HCT116 (cell line): ENCODE measurements around the gene ATP6V1A. TPM values are rescaled to one million over a fixed set of nuclear protein-coding genes. Genes with fewer than 3 reads are reported as not detected.

Source experiments
- ATAC-seq: fragments of 200-7000 bp; cut with Tn5 transposase; 2 replicates; pipeline ENCODE4 v1.9.1; 2020; ENCODE audit warnings: mild to moderate bottlenecking, moderate library complexity
- BruUV-seq: library from RNA; stranded (reverse); fragments of 400-500 nt; replicated peaks from 2 replicates; lab custom pipeline; 2021; lab: Mats Ljungman, UMichigan
- CTCF ChIA-PET: fragments of 300-600 bp; sonication (Branson Sonifier 250); formaldehyde crosslinking; loops from one replicate; lab custom pipeline; 2021; ENCODE audit warnings: antibody characterized with exemption; lab: Charles Lee
- POLR2A ChIA-PET: fragments of 300-600, 350-600 bp; sonication (Branson Sonifier 250); formaldehyde crosslinking; loops from one replicate; lab custom pipeline; 2021; ENCODE audit warnings: antibody characterized with exemption; lab: Charles Lee
- RAD21 ChIA-PET, 2 experiments: fragments of 300-600 bp; sonication (Branson Sonifier 250); formaldehyde crosslinking; loops; one replicate each; lab custom pipeline; 2023; ENCODE audit warnings: low total read pairs in 2 of 2; ENCODE audit not compliant: uncharacterized antibody in 2 of 2, unreplicated experiment in 2 of 2, low non-redundant PET in 1 of 2; lab: Charles Lee
- DNase-seq: peaks from one replicate; pipeline ENCODE4 v3.0.0-alpha.2; 2010; ENCODE audit warnings: low read depth, low spot score
- H2AFZ ChIP-seq: fragments of 200-600 bp; shearing (Covaris generic), sonication (generic); 2 replicates; pipeline ENCODE4 v1.6.1; 2017; ENCODE audit warnings: low read depth, mixed run types, mixed read lengths, antibody characterized with exemption, low read length; ENCODE audit not compliant: poor library complexity, severe bottlenecking
- H3K27ac ChIP-seq: 2 replicates; pipeline ENCODE4 v1.5.1; 2012; ENCODE audit warnings: low read depth, low read length
- H3K27me3 ChIP-seq: fragments of 200-600 bp; sonication (generic); 2 replicates; pipeline ENCODE4 v1.6.1; 2016; ENCODE audit warnings: mixed run types, low read length, mixed read lengths; ENCODE audit not compliant: insufficient read depth
- H3K36me3 ChIP-seq, 2 experiments: fragments of 200-500 bp in 1 of 2; fragments of 200-600 bp in 1 of 2; sonication (Bioruptor generic) in 1 of 2; sonication (generic) in 1 of 2; 2 replicates each; pipeline versions ENCODE4 v1.5.1 to v1.6.1; 2014 to 2016; ENCODE audit warnings: low read length in 2 of 2, inconsistent platforms in 1 of 2, mixed read lengths in 1 of 2, mixed run types in 1 of 2; ENCODE audit not compliant: insufficient read depth in 2 of 2, control insufficient read depth in 1 of 2
- H3K4me1 ChIP-seq, 2 experiments: fragments of 200-600 bp in 1 of 2; sonication (generic) in 1 of 2; 2 replicates each; pipeline versions ENCODE4 v1.5.1 to v1.6.1; 2012 to 2017; ENCODE audit warnings: low read length in 2 of 2, inconsistent platforms in 1 of 2, mild to moderate bottlenecking in 1 of 2, mixed read lengths in 1 of 2, mixed run types in 1 of 2, moderate library complexity in 1 of 2; ENCODE audit not compliant: insufficient read depth in 2 of 2, control insufficient read depth in 1 of 2
- H3K4me2 ChIP-seq: fragments of 200-600 bp; sonication (generic); 2 replicates; pipeline ENCODE4 v1.6.1; 2017; ENCODE audit warnings: mixed run types, low read length, mixed read lengths
- H3K4me3 ChIP-seq, 2 experiments: fragments of 200-600 bp in 1 of 2; sonication (generic) in 1 of 2; replicated peaks in 1 of 2; 2 replicates each; pipeline ENCODE4 v1.5.1; 2011 to 2016; ENCODE audit warnings: low read length in 2 of 2, control low read depth in 1 of 2, low read depth in 1 of 2, mild to moderate bottlenecking in 1 of 2, mixed read lengths in 1 of 2, mixed run types in 1 of 2
- H3K79me2 ChIP-seq: fragments of 200-600 bp; sonication (generic); 2 replicates; pipeline ENCODE4 v1.6.1; 2017; ENCODE audit warnings: mild to moderate bottlenecking, mixed run types, low read length, moderate library complexity, mixed read lengths; ENCODE audit not compliant: insufficient read depth
- H3K9ac ChIP-seq: fragments of 200-600 bp; sonication (generic); 2 replicates; pipeline ENCODE4 v1.6.1; 2016; ENCODE audit warnings: low read length, mixed read lengths
- H3K9me2 ChIP-seq: fragments of 200-600 bp; sonication (generic), shearing (Covaris generic); 2 replicates; pipeline ENCODE4 v1.6.1; 2017; ENCODE audit warnings: mixed run types, mild to moderate bottlenecking, moderate library complexity; ENCODE audit not compliant: insufficient read depth
- H3K9me3 ChIP-seq, 2 experiments: fragments of 200-500 bp in 1 of 2; fragments of 200-600 bp in 1 of 2; sonication (Bioruptor generic) in 1 of 2; sonication (generic) in 1 of 2; 2 replicates each; pipeline ENCODE4 v1.6.1; 2014 to 2017; ENCODE audit warnings: low read length in 2 of 2, mixed read lengths in 2 of 2, inconsistent platforms in 1 of 2, low read depth in 1 of 2, mild to moderate bottlenecking in 1 of 2, mixed run types in 1 of 2, moderate library complexity in 1 of 2; ENCODE audit not compliant: control insufficient read depth in 1 of 2, insufficient read depth in 1 of 2
- H4K20me1 ChIP-seq: fragments of 200-600 bp; sonication (generic), shearing (Covaris generic); 2 replicates; pipeline ENCODE4 v1.6.1; 2017; ENCODE audit warnings: mixed run types, mild to moderate bottlenecking, moderate library complexity; ENCODE audit not compliant: insufficient read depth
- ATF3 ChIP-seq: IDR thresholded peaks from 2 replicates; pipeline ENCODE4 v1.6.1; 2012
- CTCF ChIP-seq, 3 experiments: fragments of 200-600 bp in 1 of 3; sonication (generic) in 1 of 3; IDR thresholded peaks in 2 of 3; conservative IDR thresholded peaks in 1 of 3; 2 replicates each; pipeline ENCODE4 v1.5.1; 2012 to 2017; ENCODE audit warnings: low read depth in 2 of 3, low read length in 2 of 3, antibody characterized with exemption in 1 of 3, borderline replicate concordance in 1 of 3, control low read depth in 1 of 3, mild to moderate bottlenecking in 1 of 3, mixed read lengths in 1 of 3, mixed run types in 1 of 3, moderate library complexity in 1 of 3; ENCODE audit not compliant: insufficient read depth in 1 of 3
- ELF1 ChIP-seq: IDR thresholded peaks from 2 replicates; pipeline ENCODE4 v1.6.1; 2012; ENCODE audit warnings: low read depth, borderline replicate concordance
- EZH2 ChIP-seq: fragments of 200-600 bp; sonication (generic); IDR thresholded peaks from 2 replicates; pipeline ENCODE4 v1.6.1; 2017; ENCODE audit warnings: antibody characterized with exemption, mixed run types
- FOSL1 ChIP-seq: IDR thresholded peaks from 2 replicates; pipeline ENCODE4 v1.6.1; 2012; ENCODE audit warnings: low read depth
- JUND ChIP-seq: IDR thresholded peaks from 2 replicates; pipeline ENCODE4 v1.6.1; 2012
- MAX ChIP-seq: IDR thresholded peaks from 2 replicates; pipeline ENCODE4 v1.6.1; 2012
- POLR2AphosphoS5 ChIP-seq: IDR thresholded peaks from 2 replicates; pipeline ENCODE4 v1.6.1; 2011; ENCODE audit warnings: mild to moderate bottlenecking, low read depth, low read length, moderate library complexity
- RAD21 ChIP-seq: IDR thresholded peaks from 2 replicates; pipeline ENCODE4 v1.6.1; 2012; ENCODE audit warnings: low read depth, mild to moderate bottlenecking
- SIN3A ChIP-seq: IDR thresholded peaks from 2 replicates; pipeline ENCODE4 v1.6.1; 2012; ENCODE audit warnings: low read depth
- ZBTB33 ChIP-seq: IDR thresholded peaks from 2 replicates; pipeline ENCODE4 v1.6.1; 2011; ENCODE audit warnings: mild to moderate bottlenecking, low read length, moderate library complexity; ENCODE audit not compliant: insufficient replicate concordance; ENCODE audit errors: extremely low read depth
- intact Hi-C: fragments of 100-400 bp; cut with micrococcal nuclease; formaldehyde crosslinking; loops from 2 replicates; pipeline ENCODE4 v1.10.0; 2022
- total RNA-seq: library from RNA; stranded (reverse); gene quantifications from one replicate; pipeline ENCODE4 v1.2.1, GENCODE V29; 2021; ENCODE audit not compliant: unreplicated experiment

ATP6V1A gene
- total RNA-seq, 1 experiment from 2014 or later = 54.7 TPM

GRCh38 chr3:113771993-113772392 is 25.2 kb downstream of the ATP6V1A start:
- no TSS peak for BruUV-seq
- ChIA-PET POLR2A (no interaction called here), RAD21 (no interaction called here), CTCF (no interaction called here)
- Histone ChIP-seq H3K9ac (no peak overlapping the region), H2AFZ (no peak overlapping the region), H3K9me3 (no peaks in the 10 kb centered on the region), H3K79me2 (no peaks in the 10 kb centered on the region), H3K36me3 (no peaks in the 10 kb centered on the region), H3K27me3 (no peaks in the 10 kb centered on the region), H3K4me2 (no peak overlapping the region), H3K4me3 (no peak overlapping the region), H4K20me1 (no peaks in the 10 kb centered on the region), H3K4me1 (peaks cover 7 to 9% of the 10 kb centered on the region in 2 experiments), H3K27ac (no peak overlapping the region), H3K9me2 (no peaks in the 10 kb centered on the region)
- DNase-seq (no peak), ATAC-seq (no peak)
- intact Hi-C loops = no loop called here
- TF ChIP-seq ATF3 = no peak
- no peak for TF ChIP-seq CTCF (IDR thresholded peaks at IDR 0.05 in 2 of 3, conservative IDR thresholded peaks at IDR 0.05 in 1 of 3; ENCODE audit: borderline replicate concordance in 1 of 3, insufficient read depth in 1 of 3, low read depth in 2 of 3, low read length in 2 of 3)
- TF ChIP-seq EZH2 = no peak
- no peak for TF ChIP-seq RAD21
- no peak for TF ChIP-seq MAX
- no peak for TF ChIP-seq JUND
- no peak for TF ChIP-seq SIN3A
- no peak for TF ChIP-seq FOSL1
- TF ChIP-seq ZBTB33 = no peak
- no peak for TF ChIP-seq ELF1
- TF ChIP-seq POLR2AphosphoS5 = no peak
